Measurements from ENCODE around the gene SLC10A4.

The SLC10A4 gene

DNA sequence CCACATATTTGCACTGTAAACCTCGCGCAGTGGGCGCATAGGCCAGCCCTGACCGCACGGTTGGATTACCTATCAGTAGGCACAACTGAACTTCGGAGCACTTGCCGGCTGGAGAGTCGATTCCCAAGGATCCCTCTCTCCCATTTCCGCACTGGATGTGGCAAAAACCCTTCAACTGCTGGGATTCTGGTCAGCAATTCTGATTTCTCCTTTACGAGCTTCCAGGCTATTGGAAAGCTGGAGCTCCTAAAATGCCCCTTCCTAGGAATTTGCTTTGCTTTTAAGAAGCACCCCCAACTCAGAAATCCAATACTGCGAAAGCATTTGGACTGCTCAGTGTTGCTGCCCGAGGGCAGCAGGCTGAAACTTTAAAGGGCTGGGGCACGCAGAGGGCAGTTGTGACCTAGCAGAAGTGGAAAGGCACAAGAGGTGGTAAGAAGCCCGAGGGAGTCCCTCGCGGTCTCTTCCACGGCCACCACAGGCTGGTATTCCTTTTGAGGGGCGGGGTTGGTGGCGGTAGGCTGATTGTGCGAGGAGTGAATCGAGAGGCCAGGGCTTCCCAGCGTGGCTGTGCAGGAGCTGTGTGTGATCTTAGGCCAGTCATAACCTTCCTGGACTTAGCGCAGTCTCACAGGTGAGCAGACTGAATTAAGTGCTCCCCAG is 8.5 kb downstream of the SLC10A4 start:
- Histone ChIP-seq H4K20me1 (ENCODE audit: insufficient read depth) (no peaks in the 10 kb centered on the region), H3K4me3 (IDR thresholded peaks at IDR 0.05; ENCODE audit: insufficient read depth, low read depth, low read length) (no peak overlapping the region), H3K27ac (no peak overlapping the region), H2AFZ (ENCODE audit: low read depth) (no peak overlapping the region), H3K36me3 (ENCODE audit: insufficient read depth) (no peaks in the 10 kb centered on the region), H3K4me2 (no peak overlapping the region), H3K27me3 (ENCODE audit: insufficient read depth, low read depth) (no peaks in the 10 kb centered on the region), H3K4me1 (ENCODE audit: low read depth, poor library complexity, severe bottlenecking) (no peaks in the 10 kb centered on the region), H3K9ac (no peak overlapping the region), H3K79me2 (ENCODE audit: insufficient read depth, low read depth) (no peaks in the 10 kb centered on the region)
- TF ChIP-seq, protein P1, sequence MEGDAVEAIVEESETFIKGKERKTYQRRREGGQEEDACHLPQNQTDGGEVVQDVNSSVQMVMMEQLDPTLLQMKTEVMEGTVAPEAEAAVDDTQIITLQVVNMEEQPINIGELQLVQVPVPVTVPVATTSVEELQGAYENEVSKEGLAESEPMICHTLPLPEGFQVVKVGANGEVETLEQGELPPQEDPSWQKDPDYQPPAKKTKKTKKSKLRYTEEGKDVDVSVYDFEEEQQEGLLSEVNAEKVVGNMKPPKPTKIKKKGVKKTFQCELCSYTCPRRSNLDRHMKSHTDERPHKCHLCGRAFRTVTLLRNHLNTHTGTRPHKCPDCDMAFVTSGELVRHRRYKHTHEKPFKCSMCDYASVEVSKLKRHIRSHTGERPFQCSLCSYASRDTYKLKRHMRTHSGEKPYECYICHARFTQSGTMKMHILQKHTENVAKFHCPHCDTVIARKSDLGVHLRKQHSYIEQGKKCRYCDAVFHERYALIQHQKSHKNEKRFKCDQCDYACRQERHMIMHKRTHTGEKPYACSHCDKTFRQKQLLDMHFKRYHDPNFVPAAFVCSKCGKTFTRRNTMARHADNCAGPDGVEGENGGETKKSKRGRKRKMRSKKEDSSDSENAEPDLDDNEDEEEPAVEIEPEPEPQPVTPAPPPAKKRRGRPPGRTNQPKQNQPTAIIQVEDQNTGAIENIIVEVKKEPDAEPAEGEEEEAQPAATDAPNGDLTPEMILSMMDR (conservative IDR thresholded peaks at IDR 0.05; ENCODE audit: low read depth, low read length) = no peak

DNA sequence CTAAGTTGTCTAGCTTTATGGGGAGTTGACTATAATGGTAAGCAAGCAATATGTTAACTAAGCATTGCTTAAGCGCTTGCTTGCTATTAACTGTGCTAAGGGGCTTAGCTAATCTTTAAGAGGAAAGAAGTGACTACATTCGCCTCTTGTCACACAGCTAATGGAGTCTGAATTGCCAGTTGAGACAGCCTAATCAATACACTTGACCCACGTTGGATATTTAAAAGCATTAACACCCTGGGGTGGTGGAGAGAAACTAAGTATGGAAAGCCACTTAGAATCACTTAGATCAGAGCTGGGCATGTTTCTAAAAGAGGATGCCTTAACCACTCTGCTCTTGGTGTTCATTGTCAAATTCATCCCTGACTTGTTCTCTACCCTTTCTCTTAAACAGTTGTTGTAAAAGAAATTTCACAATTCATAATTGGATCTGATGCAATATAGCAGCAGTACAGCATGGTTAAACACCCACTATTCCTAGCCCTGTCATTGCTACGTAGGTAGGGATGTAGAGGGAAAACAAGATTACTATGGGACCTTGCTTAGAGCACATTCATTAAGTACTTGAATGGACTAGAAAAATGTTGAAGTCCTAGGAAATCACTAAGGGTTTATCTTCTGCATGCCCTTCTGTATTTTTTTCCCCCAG is 10.4 kb downstream of the SLC10A4 start:
- TF ChIP-seq, protein P1 (conservative IDR thresholded peaks at IDR 0.05; ENCODE audit: low read depth, low read length) = no peak
- Histone ChIP-seq H3K4me2 (no peak overlapping the region), H3K9ac (no peak overlapping the region), H3K27ac (no peak overlapping the region), H4K20me1 (ENCODE audit: insufficient read depth) (no peaks in the 10 kb centered on the region), H3K79me2 (ENCODE audit: insufficient read depth, low read depth) (no peaks in the 10 kb centered on the region), H2AFZ (ENCODE audit: low read depth) (no peak overlapping the region), H3K4me3 (IDR thresholded peaks at IDR 0.05; ENCODE audit: insufficient read depth, low read depth, low read length) (no peak overlapping the region), H3K27me3 (ENCODE audit: insufficient read depth, low read depth) (no peaks in the 10 kb centered on the region), H3K4me1 (ENCODE audit: low read depth, poor library complexity, severe bottlenecking) (no peaks in the 10 kb centered on the region), H3K36me3 (ENCODE audit: insufficient read depth) (no peaks in the 10 kb centered on the region)

DNA sequence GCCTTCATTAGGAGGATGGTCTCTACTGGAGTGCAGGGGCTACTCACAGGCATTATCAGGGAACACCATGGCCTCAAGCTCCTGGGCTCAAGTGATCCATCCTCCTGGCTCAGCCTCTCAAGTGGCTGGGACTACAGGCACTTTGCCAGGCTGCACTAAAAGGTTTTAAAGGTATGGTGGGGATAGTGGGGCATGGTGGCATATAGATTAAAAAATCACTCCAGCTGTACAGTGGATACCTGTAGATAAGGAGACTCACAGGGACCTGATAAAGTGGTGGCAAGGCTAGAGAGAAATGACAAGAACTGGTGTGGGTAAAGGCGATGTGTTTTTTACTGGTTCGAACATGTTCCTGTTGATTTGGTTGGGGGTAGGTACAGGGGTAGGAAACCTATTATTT is 12.8 kb downstream of the SLC10A4 start:
- Histone ChIP-seq H3K79me2 (ENCODE audit: insufficient read depth, low read depth) (no peaks in the 10 kb centered on the region), H3K9ac (no peak overlapping the region), H2AFZ (ENCODE audit: low read depth) (no peak overlapping the region), H3K4me2 (no peak overlapping the region), H3K27ac (no peak overlapping the region), H3K4me3 (IDR thresholded peaks at IDR 0.05; ENCODE audit: insufficient read depth, low read depth, low read length) (no peak overlapping the region), H3K4me1 (ENCODE audit: low read depth, poor library complexity, severe bottlenecking) (peaks cover 17% of the 10 kb centered on the region), H4K20me1 (ENCODE audit: insufficient read depth) (no peaks in the 10 kb centered on the region), H3K27me3 (ENCODE audit: insufficient read depth, low read depth) (no peaks in the 10 kb centered on the region), H3K36me3 (ENCODE audit: insufficient read depth) (no peaks in the 10 kb centered on the region)
- TF ChIP-seq, protein P1 (conservative IDR thresholded peaks at IDR 0.05; ENCODE audit: low read depth, low read length) = no peak

DNA sequence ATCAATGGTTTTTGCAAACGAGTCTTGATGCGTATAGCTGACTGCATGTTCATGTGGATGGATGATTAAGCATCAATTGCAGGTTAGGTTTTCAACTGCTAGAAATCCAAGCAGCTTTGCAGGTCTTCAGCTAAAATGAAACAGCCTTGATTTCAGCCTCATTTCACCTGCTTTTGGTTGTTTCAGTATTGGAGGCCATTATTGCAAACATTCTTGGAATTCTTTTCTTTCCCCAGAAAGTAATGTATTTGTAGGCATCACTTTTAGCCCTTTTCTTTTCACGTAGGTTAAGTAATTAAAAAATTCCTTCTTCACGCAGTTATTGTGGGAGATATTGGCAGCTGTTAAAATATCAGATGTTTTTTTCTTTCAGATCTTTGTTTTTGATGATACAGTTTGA is 15.8 kb downstream of the SLC10A4 start:
- Histone ChIP-seq H3K4me2 (no peak overlapping the region), H3K36me3 (ENCODE audit: insufficient read depth) (no peaks in the 10 kb centered on the region)
- TF ChIP-seq, protein P1 (conservative IDR thresholded peaks at IDR 0.05; ENCODE audit: low read depth, low read length) = no peak

More for the DNA sequence above, 15.8 kb downstream of the SLC10A4 start:
- no peak overlapping the region for H2AFZ ChIP-seq (ENCODE audit: low read depth)
- H4K20me1 ChIP-seq (ENCODE audit: insufficient read depth) = no peaks in the 10 kb centered on the region
- H3K9ac ChIP-seq = no peak overlapping the region
- no peak overlapping the region for H3K4me3 ChIP-seq (IDR thresholded peaks at IDR 0.05; ENCODE audit: insufficient read depth, low read depth, low read length)
- H3K4me1 ChIP-seq (ENCODE audit: low read depth, poor library complexity, severe bottlenecking) = peaks cover 45% of the 10 kb centered on the region
- H3K27me3 ChIP-seq (ENCODE audit: insufficient read depth, low read depth) = no peaks in the 10 kb centered on the region
- H3K79me2 ChIP-seq (ENCODE audit: insufficient read depth, low read depth) = no peaks in the 10 kb centered on the region
- no peak overlapping the region for H3K27ac ChIP-seq
